HG02678 (cell line): ENCODE results near the gene SHROOM2.

Experiments used
- ATAC-seq: cut with Tn5 transposase; IDR thresholded peaks from one replicate; pipeline ENCODE4 v1.9.1; 2021; ENCODE audit warnings: mild to moderate bottlenecking, moderate library complexity; ENCODE audit not compliant: unreplicated experiment

SHROOM2 gene

GRCh38 chrX:9937761-9938160 is 151.5 kb downstream of the SHROOM2 start:
- no peak for ATAC-seq

- ATAC-seq, result no peak
Observed at GRCh38 chrX:9938516-9938915, 152.3 kb downstream of the SHROOM2 start.

- ATAC-seq, result no peak
Observed at GRCh38 chrX:9940421-9940820, 154.2 kb downstream of the SHROOM2 start.

- peak; percentile 87 for ATAC-seq
Observed at GRCh38 chrX:9942086-9942485, 155.9 kb downstream of the SHROOM2 start.

- peak; percentile 57 for ATAC-seq
Observed at GRCh38 chrX:9943420-9943819, 157.2 kb downstream of the SHROOM2 start.

GRCh38 chrX:9947131-9947794 is 161.0 kb downstream of the SHROOM2 start:
- no peak for ATAC-seq

- ATAC-seq, result no peak
Observed at GRCh38 chrX:9948406-9948805, 162.2 kb downstream of the SHROOM2 start.

GRCh38 chrX:9952300-9952699 is 166.1 kb downstream of the SHROOM2 start:
- no peak for ATAC-seq

- ATAC-seq, result no peak
Observed at GRCh38 chrX:9953396-9953795, 167.2 kb downstream of the SHROOM2 start.

GRCh38 chrX:9955506-9955905 is 169.3 kb downstream of the SHROOM2 start:
- no peak for ATAC-seq

GRCh38 chrX:9957743-9958142 is 171.5 kb downstream of the SHROOM2 start:
- ATAC-seq, result no peak

GRCh38 chrX:9958183-9958582 is 172.0 kb downstream of the SHROOM2 start:
- ATAC-seq, result no peak

GRCh38 chrX:9961750-9962149 is 175.5 kb downstream of the SHROOM2 start:
- ATAC-seq, result no peak

GRCh38 chrX:9966775-9967408 is 180.7 kb downstream of the SHROOM2 start, which contains the start of gene CLDN34:
Gene CLDN34 (plus strand): TSS chrX:9967358. CDS start chrX:9967358, 0 bp downstream.
- ATAC-seq, result no peak

GRCh38 chrX:9977635-9978034 is 191.4 kb downstream of the SHROOM2 start:
- ATAC-seq, result no peak

- ATAC-seq, result no peak
Observed at GRCh38 chrX:9980401-9980800, 194.2 kb downstream of the SHROOM2 start.

GRCh38 chrX:9980927-9981326 is 194.7 kb downstream of the SHROOM2 start:
- no peak for ATAC-seq

GRCh38 chrX:9983441-9983840 is 197.2 kb downstream of the SHROOM2 start:
- ATAC-seq, result no peak

GRCh38 chrX:9983846-9984245 is 197.6 kb downstream of the SHROOM2 start:
- ATAC-seq, result no peak

- ATAC-seq, result no peak
Observed at GRCh38 chrX:9988762-9989161, 202.5 kb downstream of the SHROOM2 start.

- ATAC-seq, result no peak
Observed at GRCh38 chrX:9992061-9992460, 205.8 kb downstream of the SHROOM2 start.

- ATAC-seq, result no peak
Observed at GRCh38 chrX:9992724-9993123, 206.5 kb downstream of the SHROOM2 start.
